IMR-90 (cell line): Measurements from ENCODE around the gene EPHA2. TPM values are rescaled to one million over a fixed set of nuclear protein-coding genes. Genes with fewer than 3 reads are reported as not detected.

Experiments
- ATAC-seq: fragments of 200-7000 bp; cut with Tn5 transposase; 2 replicates; pipeline ENCODE4 v1.9.1; 2020; ENCODE audit warnings: low read depth, mild to moderate bottlenecking, moderate library complexity
- BruUV-seq: library from RNA; stranded (reverse); fragments of 400-500 nt; replicated peaks from 2 replicates; lab custom pipeline; 2021; lab: Mats Ljungman, UMichigan
- CTCF ChIA-PET: fragments of 300-600 bp; formaldehyde crosslinking; extraction: SDS; loops from one replicate; lab custom pipeline; 2021; ENCODE audit warnings: antibody characterized with exemption; lab: Yijun Ruan, JAX
- POLR2A ChIA-PET: fragments of 300-600 bp; sonication (Branson Sonifier 250); formaldehyde crosslinking; loops from one replicate; lab custom pipeline; 2022; ENCODE audit warnings: antibody characterized with exemption; ENCODE audit not compliant: unreplicated experiment; lab: Charles Lee
- DNase-seq: peaks from one replicate; pipeline ENCODE4 v3.0.0; 2013
- H2AFZ ChIP-seq: replicated peaks from 2 replicates; pipeline ENCODE3; 2013; ENCODE audit warnings: low read length, mild to moderate bottlenecking; ENCODE audit not compliant: poor library complexity
- H2AK5ac ChIP-seq: 2 replicates; pipeline ENCODE4 v1.6.1; 2013; ENCODE audit warnings: low read depth, low read length, inconsistent platforms
- H2AK9ac ChIP-seq: replicated peaks from 2 replicates; pipeline ENCODE3; 2013; ENCODE audit warnings: mild to moderate bottlenecking, low read depth, low read length, moderate library complexity; ENCODE audit not compliant: poor library complexity
- H2BK120ac ChIP-seq: 2 replicates; pipeline ENCODE4 v1.6.1; 2013; ENCODE audit warnings: low read depth, low read length, inconsistent platforms
- H2BK15ac ChIP-seq: 3 replicates; pipeline ENCODE4 v1.6.1; 2013; ENCODE audit warnings: low read depth, low read length, inconsistent platforms
- H2BK20ac ChIP-seq: 2 replicates; pipeline ENCODE4 v1.6.1; 2013; ENCODE audit warnings: low read depth, mild to moderate bottlenecking, inconsistent platforms, low read length, moderate library complexity
- H2BK5ac ChIP-seq: 2 replicates; pipeline ENCODE4 v1.6.1; 2013; ENCODE audit warnings: mild to moderate bottlenecking, low read depth, low read length, inconsistent platforms; ENCODE audit not compliant: poor library complexity, severe bottlenecking
- H3K14ac ChIP-seq: replicated peaks from 2 replicates; pipeline ENCODE4 v1.6.1; 2013; ENCODE audit warnings: low read depth, low read length, inconsistent platforms
- H3K18ac ChIP-seq: 2 replicates; pipeline ENCODE4 v1.6.1; 2013; ENCODE audit warnings: low read depth, low read length, control low read depth
- H3K23ac ChIP-seq: 2 replicates; pipeline ENCODE4 v1.6.1; 2013; ENCODE audit warnings: low read depth, low read length, inconsistent platforms
- H3K27ac ChIP-seq: 2 replicates; pipeline ENCODE4 v1.5.1; 2013; ENCODE audit warnings: mild to moderate bottlenecking, control low read depth, low read length; ENCODE audit not compliant: insufficient read depth
- H3K27me3 ChIP-seq: 2 replicates; pipeline ENCODE4 v1.6.1; 2013; ENCODE audit warnings: low read length; ENCODE audit not compliant: control insufficient read depth, insufficient read depth
- H3K36me3 ChIP-seq: 2 replicates; pipeline ENCODE4 v1.6.1; 2013; ENCODE audit warnings: low read length, mixed read lengths; ENCODE audit not compliant: control insufficient read depth, insufficient read depth
- H3K4ac ChIP-seq: 2 replicates; pipeline ENCODE4 v1.6.1; 2013; ENCODE audit warnings: low read depth, low read length, inconsistent platforms
- H3K4me1 ChIP-seq: 2 replicates; pipeline ENCODE4 v1.6.1; 2013; ENCODE audit warnings: low read length, mixed read lengths; ENCODE audit not compliant: control insufficient read depth, insufficient read depth
- H3K4me2 ChIP-seq: 2 replicates; pipeline ENCODE4 v1.6.1; 2013; ENCODE audit warnings: low read depth, mild to moderate bottlenecking, control low read depth, low read length, moderate library complexity
- H3K4me3 ChIP-seq: 2 replicates; pipeline ENCODE4 v1.5.1; 2013; ENCODE audit warnings: low read depth, mild to moderate bottlenecking, control low read depth, low read length, moderate library complexity; ENCODE audit not compliant: insufficient read depth
- H3K56ac ChIP-seq: 2 replicates; pipeline ENCODE4 v1.6.1; 2013; ENCODE audit warnings: low read length, inconsistent platforms; ENCODE audit not compliant: insufficient read depth; ENCODE audit errors: extremely low read depth
- H3K79me1 ChIP-seq, 2 experiments: 2 replicates each; pipeline ENCODE4 v1.6.1; 2013; ENCODE audit warnings: low read length in 2 of 2, inconsistent platforms in 1 of 2, low read depth in 1 of 2
- H3K9ac ChIP-seq: 2 replicates; pipeline ENCODE4 v1.6.1; 2013; ENCODE audit warnings: low read depth, low read length, control low read depth
- H3K9me1 ChIP-seq: 2 replicates; pipeline ENCODE4 v1.6.1; 2013; ENCODE audit warnings: low read length, inconsistent platforms; ENCODE audit not compliant: insufficient read depth
- H3K9me3 ChIP-seq: 2 replicates; pipeline ENCODE4 v1.6.1; 2013; ENCODE audit warnings: low read length; ENCODE audit not compliant: control insufficient read depth, insufficient read depth
- H4K20me1 ChIP-seq: 2 replicates; pipeline ENCODE4 v1.6.1; 2013; ENCODE audit warnings: low read length, inconsistent platforms; ENCODE audit not compliant: insufficient read depth
- H4K5ac ChIP-seq: 2 replicates; pipeline ENCODE4 v1.6.1; 2013; ENCODE audit warnings: mild to moderate bottlenecking, low read depth, low read length, control low read depth
- H4K8ac ChIP-seq, 2 experiments: 2 replicates each; pipeline ENCODE4 v1.6.1; 2013; ENCODE audit warnings: low read depth in 2 of 2, low read length in 2 of 2, control low read depth in 1 of 2, inconsistent platforms in 1 of 2
- H4K91ac ChIP-seq: 2 replicates; pipeline ENCODE4 v1.6.1; 2013; ENCODE audit warnings: low read depth, low read length, inconsistent platforms; ENCODE audit not compliant: insufficient read depth
- BHLHE40 ChIP-seq: fragments of 150-350 bp; IDR thresholded peaks from 2 replicates; pipeline ENCODE4 v1.6.1; 2016; ENCODE audit warnings: mild to moderate bottlenecking, low read depth, low read length
- CEBPB ChIP-seq: IDR thresholded peaks from 2 replicates; pipeline ENCODE4 v1.6.1; 2012; ENCODE audit warnings: low read depth, low read length, improper control_type of control experiment
- CHD1 ChIP-seq: IDR thresholded peaks from 2 replicates; pipeline ENCODE4 v1.6.1; 2012; ENCODE audit warnings: low read depth, low read length, improper control_type of control experiment
- MAFK ChIP-seq: IDR thresholded peaks from 2 replicates; pipeline ENCODE4 v1.6.1; 2012; ENCODE audit warnings: low read depth, low read length, improper control_type of control experiment
- MXI1 ChIP-seq: IDR thresholded peaks from 2 replicates; pipeline ENCODE4 v1.6.1; 2012; ENCODE audit warnings: low read depth, mild to moderate bottlenecking, low read length, moderate library complexity, borderline replicate concordance
- NFE2L2 ChIP-seq: fragments of 150-350 bp; IDR thresholded peaks from 2 replicates; pipeline ENCODE4 v1.6.1; 2016; ENCODE audit warnings: low read depth, mild to moderate bottlenecking, low read length
- POLR2A ChIP-seq: IDR thresholded peaks from 2 replicates; pipeline ENCODE4 v1.6.1; 2012; ENCODE audit warnings: mild to moderate bottlenecking, low read depth, low read length
- RAD21 ChIP-seq: IDR thresholded peaks from 2 replicates; pipeline ENCODE4 v1.6.1; 2012; ENCODE audit warnings: low read length, improper control_type of control experiment
- RCOR1 ChIP-seq: IDR thresholded peaks from 2 replicates; pipeline ENCODE4 v1.6.1; 2012; ENCODE audit warnings: mild to moderate bottlenecking, low read length, improper control_type of control experiment; ENCODE audit not compliant: insufficient replicate concordance
- RFX5 ChIP-seq: IDR thresholded peaks from 2 replicates; pipeline ENCODE4 v1.8.0; 2012; ENCODE audit warnings: low read depth, mild to moderate bottlenecking, low read length, moderate library complexity
- SMC3 ChIP-seq: fragments of 150-350 bp; IDR thresholded peaks from 2 replicates; pipeline ENCODE4 v1.6.1; 2016; ENCODE audit warnings: low read depth, mild to moderate bottlenecking, antibody characterized with exemption, low read length, moderate library complexity
- USF2 ChIP-seq: fragments of 150-350 bp; IDR thresholded peaks from 2 replicates; pipeline ENCODE4 v1.6.1; 2017; ENCODE audit warnings: mild to moderate bottlenecking, antibody characterized with exemption, low read length, low read depth
- WGBS, 2 experiments: methylation state at CpG; one replicate each; pipeline versions ENCODE4 v1.1.5 to v1.1.7; 2013; ENCODE audit warnings: missing lambda C conversion rate in 2 of 2; ENCODE audit not compliant: insufficient read length in 1 of 2; ENCODE audit errors: extremely low coverage in 2 of 2; 5-methylcytosine and 5-hydroxymethylcytosine counted together
- dilution Hi-C: fragments of 300-500 bp; cut with HindIII; formaldehyde crosslinking; loops from one replicate; pipeline ENCODE4 v1.14.3; 2018; ENCODE audit warnings: low sequenced_read_pairs; ENCODE audit not compliant: unreplicated experiment
- in situ Hi-C: fragments of 300-500 bp; cut with MboI; formaldehyde crosslinking; loops from 3 replicates; pipeline ENCODE4 v1.14.3; 2019; ENCODE audit warnings: low sequenced_read_pairs, inconsistent platforms, mixed read lengths
- intact Hi-C: fragments of 100-400 bp; cut with micrococcal nuclease; formaldehyde crosslinking; loops from 2 replicates; pipeline ENCODE4 v1.10.0; 2022
- polyA plus RNA-seq, 3 experiments: library from polyadenylated mRNA; depleted of rRNA; stranded (reverse); fragments of >200 nt; gene quantifications; 2 replicates each; pipeline ENCODE4 v1.2.3, GENCODE V29; 2012; ENCODE audit warnings: low replicate concordance in 1 of 3
- total RNA-seq: library from RNA; depleted of rRNA; stranded (reverse); fragments of >200 nt; gene quantifications from 2 replicates; pipeline ENCODE4 v1.2.3, GENCODE V29; 2012
- TF ChIP-seq, protein P1 (sequence below): conservative IDR thresholded peaks from 2 replicates; pipeline ENCODE4 v1.5.1; 2012; ENCODE audit warnings: mild to moderate bottlenecking, low read depth, low read length, improper control_type of control experiment

Gene EPHA2
- total and polyA plus RNA-seq, 2 of the 4 experiments (the other 2 are of a cell fraction) = 24.0 to 72.6 TPM

GRCh38 chr1:16178596-16179497 lies 23.0 kb upstream of the EPHA2 start (continued):
- TF ChIP-seq CEBPB = no peak
- no peak for TF ChIP-seq POLR2A
- TF ChIP-seq CHD1 = no peak
- no peak for TF ChIP-seq NFE2L2

DNA sequence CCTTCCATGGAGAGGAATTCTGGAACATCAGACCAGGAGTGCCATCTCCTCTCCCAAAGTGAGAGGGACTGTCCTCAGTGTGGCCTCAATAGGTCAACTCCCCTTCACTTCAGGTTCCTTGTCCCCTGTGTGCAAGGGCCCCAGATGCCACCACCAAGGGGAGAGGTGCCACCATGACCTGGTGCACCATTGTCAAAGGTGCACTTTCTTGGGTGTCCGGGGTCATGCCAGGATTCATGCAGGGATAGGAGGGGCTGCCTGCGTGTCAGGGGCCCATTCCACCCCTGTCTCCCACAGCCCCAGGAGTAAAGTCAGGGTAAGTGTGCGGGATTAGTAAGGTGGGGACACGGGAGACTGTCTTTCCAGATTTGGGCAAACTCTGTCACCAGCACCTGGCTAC lies 21.4 kb upstream of the EPHA2 start:
- H2BK120ac ChIP-seq = peak overlapping the region; percentile 86
- H3K36me3 ChIP-seq = no peaks in the 10 kb centered on the region
- H3K4me3 ChIP-seq = no peak overlapping the region
- peak overlapping the region; percentile 81 to 92; a peak in 2 of 4 replicates for H4K8ac ChIP-seq
- H2BK5ac ChIP-seq = no peak overlapping the region
- peak overlapping the region; percentile 98 for H2AK5ac ChIP-seq
- ATAC-seq (no peak), DNase-seq (no peak)
- intact Hi-C loops (no loop called here), in situ Hi-C loops (loop anchor here (25.0 kb wide), 1 partner anchor 390 kb away; no protein-coding TSS in a partner anchor), dilution Hi-C loops (no loop called here)
- H4K5ac ChIP-seq = peak overlapping the region; percentile 93; the same call in 1 of the 2 replicates
- peaks cover 54% of the 10 kb centered on the region for H3K4me1 ChIP-seq
- H2BK20ac ChIP-seq = peak overlapping the region; percentile 92
- no TSS peak for BruUV-seq
- ChIA-PET POLR2A (no interaction called here), CTCF (no interaction called here)
- peak overlapping the region; percentile 15 for H2AFZ ChIP-seq
- peak overlapping the region; percentile 97; the same call in 2 of the 3 replicates for H2BK15ac ChIP-seq
- H4K20me1 ChIP-seq = no peaks in the 10 kb centered on the region
- no peak overlapping the region for H3K56ac ChIP-seq
- H3K9me1 ChIP-seq = peaks cover 13% of the 10 kb centered on the region
- H3K4me2 ChIP-seq = no peak overlapping the region
- H3K14ac ChIP-seq = peak overlapping the region; percentile 90
- no CpG with 5 or more reads among the region's 4 CpGs for WGBS, 2 experiments
- peak overlapping the region; percentile 60; the same call in 1 of the 2 replicates for H3K23ac ChIP-seq
- H3K4ac ChIP-seq = peak overlapping the region; percentile 99
- H3K18ac ChIP-seq = peak overlapping the region; percentile 96; the same call in 1 of the 2 replicates
- H3K27ac ChIP-seq = peak overlapping the region; percentile 90; the same call in 1 of the 2 replicates
- H3K79me1 ChIP-seq = peaks cover 3 to 23% of the 10 kb centered on the region in 2 experiments; a peak in 3 of 4 replicates
- peak overlapping the region; percentile 94 for H4K91ac ChIP-seq
- H3K9me3 ChIP-seq = no peaks in the 10 kb centered on the region
- no peaks in the 10 kb centered on the region for H3K27me3 ChIP-seq
- no peak overlapping the region for H3K9ac ChIP-seq
- peak overlapping the region; percentile 68 for H2AK9ac ChIP-seq
- TF ChIP-seq BHLHE40 (no peak), CHD1 (no peak), SMC3 (no peak), RAD21 (no peak), MXI1 (no peak), USF2 (no peak), RCOR1 (no peak), POLR2A (no peak), MAFK (no peak), RFX5 (no peak), CEBPB (no peak)
- TF ChIP-seq, protein P1, sequence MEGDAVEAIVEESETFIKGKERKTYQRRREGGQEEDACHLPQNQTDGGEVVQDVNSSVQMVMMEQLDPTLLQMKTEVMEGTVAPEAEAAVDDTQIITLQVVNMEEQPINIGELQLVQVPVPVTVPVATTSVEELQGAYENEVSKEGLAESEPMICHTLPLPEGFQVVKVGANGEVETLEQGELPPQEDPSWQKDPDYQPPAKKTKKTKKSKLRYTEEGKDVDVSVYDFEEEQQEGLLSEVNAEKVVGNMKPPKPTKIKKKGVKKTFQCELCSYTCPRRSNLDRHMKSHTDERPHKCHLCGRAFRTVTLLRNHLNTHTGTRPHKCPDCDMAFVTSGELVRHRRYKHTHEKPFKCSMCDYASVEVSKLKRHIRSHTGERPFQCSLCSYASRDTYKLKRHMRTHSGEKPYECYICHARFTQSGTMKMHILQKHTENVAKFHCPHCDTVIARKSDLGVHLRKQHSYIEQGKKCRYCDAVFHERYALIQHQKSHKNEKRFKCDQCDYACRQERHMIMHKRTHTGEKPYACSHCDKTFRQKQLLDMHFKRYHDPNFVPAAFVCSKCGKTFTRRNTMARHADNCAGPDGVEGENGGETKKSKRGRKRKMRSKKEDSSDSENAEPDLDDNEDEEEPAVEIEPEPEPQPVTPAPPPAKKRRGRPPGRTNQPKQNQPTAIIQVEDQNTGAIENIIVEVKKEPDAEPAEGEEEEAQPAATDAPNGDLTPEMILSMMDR = no peak
